VCaP (cell line): Measurements from ENCODE around the gene DDC.

Experiments used
- H3K27ac ChIP-seq: fragments of 450-650 bp; 2 replicates; pipeline ENCODE4 v1.5.1; 2017
- TF ChIP-seq, protein P1 (sequence below): fragments of 450-650 bp; conservative IDR thresholded peaks from 2 replicates; pipeline ENCODE4 v1.5.1; 2017; ENCODE audit warnings: mild to moderate bottlenecking, moderate library complexity

Gene DDC

DNA sequence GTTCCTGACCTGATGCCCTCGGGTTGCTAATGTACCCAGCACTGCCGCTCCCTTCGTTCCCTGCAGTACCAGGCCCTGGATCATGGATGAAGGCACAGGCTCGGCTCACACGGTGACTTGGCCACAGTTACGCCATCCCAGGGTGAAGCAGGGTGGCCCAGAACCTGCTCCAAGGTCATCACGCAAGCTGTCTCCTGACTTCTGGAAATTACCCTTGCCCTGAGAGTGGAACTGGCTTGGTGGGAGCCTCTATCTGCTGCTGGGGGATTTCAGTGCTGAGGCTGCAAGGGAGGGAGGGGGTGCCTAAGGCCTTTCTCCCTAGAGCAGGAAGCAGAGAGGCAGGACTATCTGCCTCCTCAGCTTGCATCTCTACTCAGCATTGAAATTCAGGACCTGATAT lies 151.6 kb downstream of the DDC start:
- no peak overlapping the region for H3K27ac ChIP-seq
- TF ChIP-seq, protein P1, sequence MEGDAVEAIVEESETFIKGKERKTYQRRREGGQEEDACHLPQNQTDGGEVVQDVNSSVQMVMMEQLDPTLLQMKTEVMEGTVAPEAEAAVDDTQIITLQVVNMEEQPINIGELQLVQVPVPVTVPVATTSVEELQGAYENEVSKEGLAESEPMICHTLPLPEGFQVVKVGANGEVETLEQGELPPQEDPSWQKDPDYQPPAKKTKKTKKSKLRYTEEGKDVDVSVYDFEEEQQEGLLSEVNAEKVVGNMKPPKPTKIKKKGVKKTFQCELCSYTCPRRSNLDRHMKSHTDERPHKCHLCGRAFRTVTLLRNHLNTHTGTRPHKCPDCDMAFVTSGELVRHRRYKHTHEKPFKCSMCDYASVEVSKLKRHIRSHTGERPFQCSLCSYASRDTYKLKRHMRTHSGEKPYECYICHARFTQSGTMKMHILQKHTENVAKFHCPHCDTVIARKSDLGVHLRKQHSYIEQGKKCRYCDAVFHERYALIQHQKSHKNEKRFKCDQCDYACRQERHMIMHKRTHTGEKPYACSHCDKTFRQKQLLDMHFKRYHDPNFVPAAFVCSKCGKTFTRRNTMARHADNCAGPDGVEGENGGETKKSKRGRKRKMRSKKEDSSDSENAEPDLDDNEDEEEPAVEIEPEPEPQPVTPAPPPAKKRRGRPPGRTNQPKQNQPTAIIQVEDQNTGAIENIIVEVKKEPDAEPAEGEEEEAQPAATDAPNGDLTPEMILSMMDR, result no peak

DNA sequence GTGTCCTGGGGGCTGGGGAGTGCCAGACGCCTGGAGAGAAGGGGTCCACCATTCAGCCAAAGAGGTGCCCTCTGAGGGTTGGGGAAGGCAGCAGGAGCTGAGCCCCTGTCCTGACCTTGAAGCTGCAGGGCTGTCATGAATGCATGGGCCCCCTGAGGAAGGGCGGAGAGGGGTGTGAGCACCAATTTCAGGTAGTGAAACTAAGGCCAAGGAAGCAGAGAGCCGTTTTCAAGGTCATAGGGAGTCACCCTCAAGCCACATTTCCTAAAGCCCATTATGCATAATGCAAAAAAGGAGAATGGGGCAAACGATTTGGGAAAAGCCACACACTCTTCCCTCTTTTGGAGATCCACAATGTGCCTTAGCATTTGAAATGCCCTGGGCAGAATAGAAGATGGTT lies 152.2 kb downstream of the DDC start:
- H3K27ac ChIP-seq, result no peak overlapping the region
- TF ChIP-seq, protein P1, result no peak

DNA sequence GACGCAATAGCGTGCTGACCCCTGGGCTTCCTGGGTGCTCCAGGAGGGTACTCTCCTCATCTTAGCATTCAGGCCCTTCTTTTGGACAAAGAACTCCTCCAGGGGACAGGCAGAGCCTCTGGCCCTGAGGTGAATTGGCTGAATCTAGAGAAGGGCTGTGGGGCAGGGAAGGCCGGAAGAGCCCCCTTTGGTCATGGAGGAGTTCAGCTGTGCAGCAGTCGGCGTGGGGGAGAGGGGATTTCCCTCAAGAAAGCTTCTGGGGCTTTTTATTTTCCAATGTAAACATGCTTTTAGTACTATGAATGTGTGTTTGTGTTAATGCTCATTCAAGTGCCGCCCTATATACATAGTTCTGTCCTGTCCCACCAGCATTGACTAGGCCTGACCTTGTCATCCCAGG lies 153.9 kb downstream of the DDC start:
- TF ChIP-seq, protein P1, result no peak
- no peak overlapping the region for H3K27ac ChIP-seq

DNA sequence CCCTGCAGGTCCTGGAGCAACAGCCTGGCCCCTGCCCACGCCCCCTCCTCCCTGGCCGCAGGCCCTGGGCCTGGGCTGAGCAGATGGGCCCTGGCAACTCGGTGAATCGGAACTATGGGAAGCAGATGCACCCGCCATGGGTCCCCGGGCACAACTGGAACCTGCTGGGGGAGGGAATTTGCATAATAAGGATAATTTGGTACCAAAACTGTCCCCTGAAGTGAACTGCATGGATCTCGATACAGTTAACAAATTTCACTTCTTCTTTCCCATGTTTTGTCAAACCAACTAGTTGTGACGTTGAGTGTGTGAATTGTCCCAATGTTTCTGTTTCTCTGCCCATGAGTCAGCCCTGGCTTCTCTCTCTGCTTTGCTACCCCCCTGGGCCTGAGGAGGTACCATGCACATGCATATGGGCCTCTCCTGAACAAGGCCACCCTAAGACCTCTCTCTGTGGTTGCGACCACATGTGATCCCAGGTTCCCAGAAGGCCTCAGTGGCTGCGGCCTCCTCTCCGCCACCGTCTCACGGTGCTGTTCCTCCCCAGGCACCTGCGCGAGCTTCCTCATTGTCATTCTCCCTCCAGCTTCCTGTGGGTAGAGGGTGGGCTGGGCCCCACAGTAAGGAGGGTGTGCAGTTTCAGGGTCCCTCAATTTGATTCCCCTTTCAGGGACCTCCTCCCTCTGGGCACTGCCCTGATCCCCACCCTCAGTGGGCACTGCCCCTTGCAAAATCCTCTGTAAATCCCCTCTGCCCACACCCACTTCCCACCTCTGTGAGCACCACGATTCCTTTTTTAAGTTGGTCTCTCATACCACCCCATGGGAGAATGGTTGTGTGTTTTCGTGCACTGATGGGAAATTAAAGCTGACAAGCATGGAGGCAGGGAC lies 155.1 kb downstream of the DDC start:
- no peak overlapping the region for H3K27ac ChIP-seq
- TF ChIP-seq, protein P1, result no peak
